ENCODE data around the gene MAPK10.
"Not testable (repeated sequence)": the region's sequence is repeated elsewhere in the genome, so short reads cannot be mapped to it uniquely, and the experiment has no call there.

Gene MAPK10

DNA sequence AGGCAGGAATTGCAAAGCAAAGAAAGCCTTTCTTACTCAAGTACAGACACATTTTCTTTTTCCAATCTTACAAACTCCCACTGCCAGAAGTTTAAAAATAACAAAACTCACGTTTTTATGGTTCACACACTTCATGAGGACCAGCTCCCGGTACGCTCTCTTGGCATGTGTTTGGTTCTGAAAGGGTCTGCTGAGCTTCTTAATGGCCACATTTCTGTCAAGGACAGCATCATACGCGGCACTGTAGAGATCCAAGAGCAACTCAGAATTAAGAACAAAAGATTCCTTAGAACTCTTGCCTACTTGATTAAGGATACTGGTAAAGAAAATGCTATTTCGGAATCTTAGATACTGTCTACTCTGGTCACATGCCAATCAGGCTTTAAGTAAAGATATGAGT lies 252.7 kb downstream of the MAPK10 start:
- no peak for DNase-seq (ENCODE audit: low spot score)

- DNase-seq (ENCODE audit: low spot score): no peak
These were observed 253.4 kb downstream of the MAPK10 start for GRCh38 chr4:86106475-86106874.

DNA sequence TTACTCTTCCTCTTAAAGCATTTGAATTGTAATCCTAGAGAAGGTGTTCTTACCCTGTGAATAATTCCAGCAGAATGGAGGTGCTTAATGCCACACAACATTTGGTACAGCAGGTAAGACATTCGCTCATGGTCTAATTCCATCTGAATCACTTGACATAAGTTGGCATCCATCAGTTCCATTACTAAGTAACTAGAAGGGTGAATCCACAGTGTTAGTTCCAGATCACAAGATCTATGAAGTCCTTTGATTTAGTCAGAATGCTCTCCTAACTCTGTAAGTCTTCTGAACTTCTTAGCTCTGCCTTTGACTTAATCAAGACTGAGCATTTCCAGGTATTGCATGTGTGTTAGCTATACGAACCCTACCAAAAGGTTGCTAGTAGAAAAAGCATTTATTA lies 258.0 kb downstream of the MAPK10 start:
- DNase-seq (ENCODE audit: low spot score): no peak

DNA sequence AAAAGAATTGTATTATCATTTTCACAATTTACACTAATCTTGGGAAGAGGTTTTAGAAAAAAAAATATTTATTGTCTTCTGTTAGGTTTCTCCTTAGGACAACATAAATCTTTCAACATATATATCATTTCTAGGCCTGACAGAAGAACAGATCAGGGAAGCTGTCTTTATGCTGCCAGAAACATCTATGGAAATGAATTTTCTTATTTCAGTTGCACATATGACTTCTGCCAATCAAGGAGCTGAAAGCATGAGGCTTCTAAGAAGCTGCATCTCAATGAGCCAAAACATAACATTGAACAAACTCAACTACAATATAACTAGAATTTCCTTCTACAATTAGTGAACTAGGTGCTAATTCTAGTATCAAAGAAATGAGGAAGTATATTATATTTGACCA lies 258.4 kb downstream of the MAPK10 start:
- no peak for DNase-seq (ENCODE audit: low spot score)

DNA sequence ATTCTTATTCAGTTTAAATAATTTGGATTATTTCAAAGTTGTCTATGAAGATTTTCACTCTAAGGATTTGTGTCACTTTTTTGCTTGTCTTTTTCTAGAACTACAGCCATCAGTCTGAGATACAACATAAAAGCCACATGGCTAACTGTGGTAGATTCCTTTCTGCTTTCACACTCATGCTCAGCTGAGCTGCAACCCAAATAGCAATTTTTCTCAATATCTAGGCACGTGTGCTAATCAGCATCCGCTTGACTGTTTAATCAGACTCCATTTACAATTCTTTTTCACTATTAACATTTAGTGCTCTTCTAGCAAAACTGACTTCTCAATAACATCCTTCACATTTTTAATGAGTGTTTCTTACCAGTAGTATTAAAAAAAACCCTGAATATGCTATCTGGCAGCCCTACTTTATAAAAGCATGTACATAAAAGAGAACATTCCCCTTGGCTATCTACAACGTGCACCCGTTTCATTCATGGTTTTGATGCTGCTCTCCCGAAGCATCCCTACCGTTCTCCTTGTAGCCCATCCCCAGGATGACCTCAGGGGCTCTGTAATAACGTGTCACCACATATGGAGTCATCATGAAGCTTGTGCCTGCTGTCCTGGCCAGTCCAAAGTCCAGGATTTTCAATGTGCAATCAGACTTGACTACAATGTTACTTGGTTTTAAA lies 259.2 kb downstream of the MAPK10 start:
- DNase-seq (ENCODE audit: low spot score): no peak

GRCh38 chr4:86099348-86099747 lies 260.5 kb downstream of the MAPK10 start:
- no peak for DNase-seq (ENCODE audit: low spot score)

- DNase-seq (ENCODE audit: low spot score): no peak
These were observed 261.2 kb downstream of the MAPK10 start for GRCh38 chr4:86098691-86099090.

DNA sequence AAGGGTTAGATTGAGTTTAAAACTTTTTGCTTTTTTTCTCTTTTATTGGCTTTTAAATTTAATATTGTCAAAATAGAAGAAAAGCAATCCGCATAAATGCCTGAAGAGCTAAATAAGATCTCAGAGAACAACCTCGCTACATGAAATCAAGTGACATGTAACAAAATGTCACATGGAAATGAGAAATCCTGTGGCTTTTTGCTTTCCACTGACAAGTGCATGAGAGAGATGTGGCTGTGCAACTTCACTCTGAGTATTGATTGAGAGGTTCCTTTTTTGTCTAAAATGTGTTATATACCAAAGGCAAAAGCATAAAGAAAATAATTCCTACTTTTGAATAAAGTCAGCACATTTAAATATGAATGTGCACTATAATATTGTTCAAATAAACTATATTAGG lies 263.5 kb downstream of the MAPK10 start:
- DNase-seq (ENCODE audit: low spot score): no peak

DNA sequence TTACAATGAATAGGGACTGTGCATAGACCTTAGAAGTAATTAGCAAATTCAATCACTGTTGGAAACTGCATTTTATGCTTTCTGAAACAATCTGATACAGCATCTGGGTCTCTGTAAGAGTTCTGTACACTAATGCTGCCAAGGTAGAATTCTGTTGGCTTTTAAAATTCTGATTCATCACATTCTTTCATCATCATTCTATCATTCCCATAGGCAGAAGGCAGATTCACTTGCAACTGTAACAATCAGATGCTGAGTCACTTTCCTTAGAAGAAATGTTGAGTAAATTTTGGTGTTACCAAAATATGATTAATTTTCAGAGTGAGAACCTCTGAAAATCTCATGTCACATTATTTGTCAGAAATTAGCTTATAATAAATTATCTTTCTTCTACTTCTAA lies 267.2 kb downstream of the MAPK10 start:
- DNase-seq (ENCODE audit: low spot score): no peak

GRCh38 chr4:86091201-86091600 lies 268.7 kb downstream of the MAPK10 start:
- DNase-seq (ENCODE audit: low spot score): no peak

GRCh38 chr4:86089781-86090323 lies 270.0 kb downstream of the MAPK10 start:
- no peak for DNase-seq (ENCODE audit: low spot score)

DNA sequence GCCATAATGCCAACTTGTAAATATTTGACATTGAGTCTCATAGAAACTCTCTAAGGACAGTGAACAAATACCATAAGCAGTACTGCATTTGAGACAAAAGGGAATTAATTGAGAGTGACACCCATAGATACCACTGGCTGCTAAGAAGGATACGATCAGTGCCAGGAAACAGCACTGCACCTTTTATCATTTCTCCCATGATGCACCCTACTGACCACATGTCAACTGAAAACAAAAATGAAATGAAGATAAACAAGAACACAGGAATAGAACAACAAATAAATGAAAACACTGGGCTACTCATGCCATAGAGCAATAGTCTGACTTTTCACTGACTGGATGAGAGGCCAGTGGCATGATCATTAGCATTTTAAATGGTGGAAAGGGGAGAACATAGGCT lies 270.8 kb downstream of the MAPK10 start:
- DNase-seq (ENCODE audit: low spot score): no peak

- not testable (repeated sequence) for DNase-seq (ENCODE audit: low spot score)
These were observed 284.1 kb downstream of the MAPK10 start for GRCh38 chr4:86075796-86076195.

GRCh38 chr4:86060341-86060740 lies 299.5 kb downstream of the MAPK10 start:
- no peak for DNase-seq (ENCODE audit: low spot score)

DNA sequence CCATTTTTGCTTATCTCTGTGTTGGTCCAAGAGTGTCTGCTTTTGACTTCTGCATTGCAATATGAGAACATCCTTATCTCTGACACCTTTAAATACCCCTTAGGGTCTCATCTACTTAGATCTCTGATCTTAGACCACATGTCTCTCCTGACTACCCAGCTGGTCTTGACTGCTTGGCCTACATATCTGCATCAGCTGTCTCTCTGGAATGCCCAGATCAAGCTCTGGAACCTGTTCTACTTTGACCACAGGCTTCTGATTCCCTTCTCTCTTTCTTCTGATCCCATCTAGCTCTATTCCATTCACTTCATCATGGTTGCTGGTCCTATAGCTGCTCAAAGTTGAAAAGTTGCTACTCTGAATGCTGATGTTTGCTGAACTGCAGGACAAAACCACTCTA lies 301.2 kb downstream of the MAPK10 start:
- DNase-seq (ENCODE audit: low spot score): no peak

GRCh38 chr4:86055898-86056297 lies 304.0 kb downstream of the MAPK10 start:
- DNase-seq (ENCODE audit: low spot score): no peak

DNA sequence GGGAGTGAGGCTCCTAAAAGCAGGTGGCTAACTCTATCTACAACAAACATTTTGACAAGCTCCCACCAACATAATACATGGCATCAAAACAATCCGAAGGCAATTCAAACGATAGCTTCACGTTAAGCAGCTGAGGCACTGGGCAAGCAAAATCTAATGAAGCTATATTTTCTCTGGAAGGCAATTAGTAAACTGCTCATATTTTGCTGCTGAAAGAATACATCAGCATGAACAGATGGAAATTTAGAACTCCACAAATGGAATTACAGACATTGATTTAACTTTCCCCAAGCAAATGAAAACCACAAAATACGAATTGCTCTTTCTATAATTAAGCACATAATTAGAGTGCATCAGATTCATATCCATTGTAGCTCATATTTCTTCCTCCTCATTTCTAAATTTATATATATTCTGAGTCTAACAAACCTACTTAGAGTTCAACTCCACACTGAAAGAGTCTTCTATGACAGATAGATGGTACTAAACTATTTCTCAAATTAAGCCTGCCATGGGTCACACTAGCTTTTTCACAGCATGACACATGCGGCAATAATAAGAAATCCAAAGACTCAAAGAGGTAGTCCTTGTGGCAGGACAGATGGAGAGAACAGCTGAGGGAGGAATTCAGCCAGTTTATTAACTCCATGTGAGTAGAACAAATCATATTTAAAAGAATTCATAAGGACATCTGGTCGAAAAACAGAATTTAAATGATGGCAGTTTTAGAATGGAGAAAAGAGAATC lies 305.4 kb downstream of the MAPK10 start:
- DNase-seq (ENCODE audit: low spot score): no peak

DNA sequence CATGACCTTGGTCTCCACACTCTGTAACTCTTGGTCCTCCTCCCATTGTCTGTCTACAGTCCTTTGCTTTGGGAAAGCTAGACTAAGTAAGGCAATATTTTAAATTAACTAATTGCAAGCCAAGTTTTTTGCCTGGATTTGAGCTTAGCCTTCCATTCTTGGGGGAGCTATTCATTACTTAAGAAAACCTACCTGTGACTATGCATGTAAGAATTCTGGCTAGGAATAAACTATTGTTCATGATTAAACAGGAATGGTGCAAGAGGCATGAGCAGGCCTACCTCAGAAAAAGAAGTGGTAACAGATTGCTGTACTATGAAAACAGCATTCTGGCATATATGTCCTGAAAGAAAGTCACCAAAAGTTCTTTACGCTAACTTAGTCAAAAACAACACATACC lies 309.4 kb downstream of the MAPK10 start:
- no peak for DNase-seq (ENCODE audit: low spot score)

- DNase-seq (ENCODE audit: low spot score): no peak
These were observed 311.4 kb downstream of the MAPK10 start for GRCh38 chr4:86048426-86048825.

DNA sequence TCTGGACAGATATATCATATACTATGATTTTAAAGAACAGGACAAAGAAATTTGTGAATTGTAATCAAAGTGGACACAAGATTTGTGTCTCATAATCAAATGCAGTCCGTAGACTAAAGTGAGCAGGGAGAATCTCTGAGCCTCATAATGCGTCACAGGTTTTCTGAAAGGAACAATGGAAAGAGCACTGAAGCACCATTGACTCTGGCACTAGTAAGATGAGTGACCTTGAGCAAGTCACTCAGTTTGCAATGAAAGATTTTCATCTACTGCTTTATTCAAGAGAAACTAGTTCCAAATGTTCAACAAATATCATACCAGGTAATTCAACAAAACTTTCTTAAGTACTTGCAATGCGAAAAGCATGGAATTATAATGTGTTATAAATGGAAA lies 315.3 kb downstream of the MAPK10 start:
- no peak for DNase-seq (ENCODE audit: low spot score)

- DNase-seq (ENCODE audit: low spot score): peak; percentile 15
These were observed 315.9 kb downstream of the MAPK10 start for GRCh38 chr4:86043755-86044592.

DNA sequence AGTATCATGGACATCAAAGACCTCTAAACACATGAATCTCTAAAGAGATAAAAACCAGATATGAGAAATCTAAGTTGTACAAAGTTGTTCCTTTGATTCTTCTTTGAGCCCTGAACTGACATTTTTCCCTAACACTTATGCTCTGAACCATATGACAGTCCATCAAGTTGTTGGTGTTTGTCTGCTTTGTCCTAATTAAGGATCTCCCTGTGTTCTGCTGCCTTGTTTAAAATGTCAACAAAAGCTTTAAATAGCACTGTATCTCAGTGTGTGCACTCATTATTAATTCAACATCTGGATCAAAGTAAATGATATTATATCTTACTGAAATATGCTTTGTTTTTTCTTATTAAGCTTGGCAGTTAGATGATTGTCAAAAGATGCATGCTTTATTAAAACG lies 321.8 kb downstream of the MAPK10 start:
- DNase-seq (ENCODE audit: low spot score): no peak

DNA sequence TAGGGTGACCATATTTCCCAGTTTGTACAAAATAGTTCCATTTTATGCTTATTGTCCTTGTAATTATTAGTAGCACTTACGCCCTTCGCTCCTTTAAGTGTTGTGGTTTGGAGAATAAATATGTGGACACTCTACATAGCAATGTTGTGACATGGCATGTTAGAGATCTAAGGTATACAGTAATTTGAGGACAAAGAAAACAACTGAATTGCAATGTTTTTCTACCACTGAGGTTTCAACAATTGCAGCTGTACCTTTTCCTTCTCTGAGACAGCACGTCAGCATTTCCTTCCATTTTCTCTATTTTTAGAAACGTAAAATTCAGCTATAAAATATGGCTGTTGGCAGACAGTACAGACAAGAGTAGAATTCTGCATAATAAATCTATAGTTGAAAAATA lies 323.1 kb downstream of the MAPK10 start:
- DNase-seq (ENCODE audit: low spot score): no peak

All from hematopoietic multipotent progenitor cell treated with erythropoietin and hydrocortisone succinate and interleukin-3 and kit ligand, for 15 days (in vitro differentiated cells).